KMS-11 (cell line): ENCODE measurements around the gene TPM3.

ENCODE experiments used
- H2AFZ ChIP-seq: fragments of 200-600 bp; sonication (generic); 2 replicates; pipeline ENCODE4 v1.6.1; 2016; ENCODE audit warnings: antibody characterized with exemption, mixed run types, low read depth
- H3K27ac ChIP-seq: fragments of 200-600 bp; sonication (generic); 2 replicates; pipeline ENCODE4 v1.6.1; 2016; ENCODE audit warnings: mild to moderate bottlenecking, mixed run types
- H3K27me3 ChIP-seq: fragments of 200-600 bp; sonication (generic); 2 replicates; pipeline ENCODE4 v1.6.1; 2017; ENCODE audit warnings: mild to moderate bottlenecking, low read depth, mixed run types, moderate library complexity; ENCODE audit not compliant: insufficient read depth
- H3K36me3 ChIP-seq: fragments of 200-600 bp; sonication (generic); 2 replicates; pipeline ENCODE4 v1.6.1; 2017; ENCODE audit warnings: mild to moderate bottlenecking, mixed run types; ENCODE audit not compliant: insufficient read depth
- H3K4me1 ChIP-seq: fragments of 200-600 bp; sonication (generic); 2 replicates; pipeline ENCODE4 v1.6.1; 2016; ENCODE audit warnings: mild to moderate bottlenecking, low read depth, mixed run types; ENCODE audit not compliant: poor library complexity, severe bottlenecking
- H3K4me2 ChIP-seq: fragments of 200-600 bp; sonication (generic); 2 replicates; pipeline ENCODE4 v1.7.0; 2016; ENCODE audit warnings: mild to moderate bottlenecking, mixed run types
- H3K4me3 ChIP-seq: fragments of 200-600 bp; sonication (generic); IDR thresholded peaks from 2 replicates; pipeline ENCODE4 v1.6.1; 2017; ENCODE audit warnings: low read depth, low read length, mixed read lengths; ENCODE audit not compliant: insufficient read depth
- H3K79me2 ChIP-seq: fragments of 200-600 bp; sonication (generic); 2 replicates; pipeline ENCODE4 v1.6.1; 2016; ENCODE audit warnings: low read depth, mixed run types; ENCODE audit not compliant: insufficient read depth
- H3K9ac ChIP-seq: fragments of 200-600 bp; sonication (generic); 2 replicates; pipeline ENCODE4 v1.6.1; 2016; ENCODE audit warnings: mild to moderate bottlenecking, mixed run types
- H4K20me1 ChIP-seq: fragments of 200-600 bp; sonication (generic); 2 replicates; pipeline ENCODE4 v1.6.1; 2016; ENCODE audit warnings: mild to moderate bottlenecking, mixed run types; ENCODE audit not compliant: insufficient read depth
- TF ChIP-seq, protein P1 (sequence below): fragments of 200-600 bp; sonication (generic); conservative IDR thresholded peaks from 2 replicates; pipeline ENCODE4 v1.6.1; 2017; ENCODE audit warnings: low read depth, mild to moderate bottlenecking, antibody characterized with exemption, low read length, moderate library complexity, mixed read lengths

TPM3 gene

DNA sequence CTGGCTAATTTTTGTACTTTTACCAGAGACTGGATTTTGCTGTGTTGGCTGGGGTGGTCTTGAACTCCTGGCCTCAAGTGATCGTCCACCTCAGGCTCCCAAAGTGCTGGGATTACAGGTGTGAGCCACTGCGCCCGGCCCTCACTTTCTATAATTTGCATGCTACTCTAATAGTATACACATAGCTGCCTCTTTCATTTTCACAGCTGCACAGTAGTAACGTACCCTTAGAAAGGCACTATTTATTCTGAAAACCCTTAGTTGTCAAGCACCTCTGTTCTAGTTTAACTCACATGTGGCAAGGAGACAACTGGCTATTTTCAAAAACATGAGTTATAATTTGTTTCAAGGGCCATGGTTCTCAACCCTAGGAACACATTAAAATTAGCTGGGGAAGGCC is 17.2 kb downstream of the TPM3 start:
- no peak overlapping the region for H3K4me3 ChIP-seq
- peaks cover 82% of the 10 kb centered on the region for H3K79me2 ChIP-seq
- H3K27ac ChIP-seq: no peak overlapping the region
- H3K9ac ChIP-seq: no peak overlapping the region
- peaks cover 46% of the 10 kb centered on the region; the same call in 1 of the 2 replicates for H3K36me3 ChIP-seq
- no peaks in the 10 kb centered on the region for H3K27me3 ChIP-seq
- TF ChIP-seq, protein P1, sequence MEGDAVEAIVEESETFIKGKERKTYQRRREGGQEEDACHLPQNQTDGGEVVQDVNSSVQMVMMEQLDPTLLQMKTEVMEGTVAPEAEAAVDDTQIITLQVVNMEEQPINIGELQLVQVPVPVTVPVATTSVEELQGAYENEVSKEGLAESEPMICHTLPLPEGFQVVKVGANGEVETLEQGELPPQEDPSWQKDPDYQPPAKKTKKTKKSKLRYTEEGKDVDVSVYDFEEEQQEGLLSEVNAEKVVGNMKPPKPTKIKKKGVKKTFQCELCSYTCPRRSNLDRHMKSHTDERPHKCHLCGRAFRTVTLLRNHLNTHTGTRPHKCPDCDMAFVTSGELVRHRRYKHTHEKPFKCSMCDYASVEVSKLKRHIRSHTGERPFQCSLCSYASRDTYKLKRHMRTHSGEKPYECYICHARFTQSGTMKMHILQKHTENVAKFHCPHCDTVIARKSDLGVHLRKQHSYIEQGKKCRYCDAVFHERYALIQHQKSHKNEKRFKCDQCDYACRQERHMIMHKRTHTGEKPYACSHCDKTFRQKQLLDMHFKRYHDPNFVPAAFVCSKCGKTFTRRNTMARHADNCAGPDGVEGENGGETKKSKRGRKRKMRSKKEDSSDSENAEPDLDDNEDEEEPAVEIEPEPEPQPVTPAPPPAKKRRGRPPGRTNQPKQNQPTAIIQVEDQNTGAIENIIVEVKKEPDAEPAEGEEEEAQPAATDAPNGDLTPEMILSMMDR: no peak
- no peak overlapping the region for H3K4me2 ChIP-seq
- peaks cover 60% of the 10 kb centered on the region for H3K4me1 ChIP-seq
- H2AFZ ChIP-seq: no peak overlapping the region
- H4K20me1 ChIP-seq: peaks cover 44% of the 10 kb centered on the region

- H3K79me2 ChIP-seq: peaks cover 58% of the 10 kb centered on the region
- no peaks in the 10 kb centered on the region for H3K27me3 ChIP-seq
- H4K20me1 ChIP-seq: peaks cover 17% of the 10 kb centered on the region
These were observed 20.0 kb downstream of the TPM3 start for GRCh38 chr1:154171880-154172279.

GRCh38 chr1:154171223-154171583 is 20.7 kb downstream of the TPM3 start:
- H3K79me2 ChIP-seq: peaks cover 52% of the 10 kb centered on the region
- peaks cover 27% of the 10 kb centered on the region for H3K4me1 ChIP-seq

More at GRCh38 chr1:154171880-154172279, 20.0 kb downstream of the TPM3 start:
- Histone ChIP-seq H3K27ac (no peak overlapping the region), H3K4me2 (no peak overlapping the region), H3K4me3 (no peak overlapping the region), H3K9ac (no peak overlapping the region), H2AFZ (no peak overlapping the region), H3K4me1 (peaks cover 32% of the 10 kb centered on the region), H3K36me3 (peaks cover 68% of the 10 kb centered on the region; the same call in 1 of the 2 replicates)
- TF ChIP-seq, protein P1: no peak

DNA sequence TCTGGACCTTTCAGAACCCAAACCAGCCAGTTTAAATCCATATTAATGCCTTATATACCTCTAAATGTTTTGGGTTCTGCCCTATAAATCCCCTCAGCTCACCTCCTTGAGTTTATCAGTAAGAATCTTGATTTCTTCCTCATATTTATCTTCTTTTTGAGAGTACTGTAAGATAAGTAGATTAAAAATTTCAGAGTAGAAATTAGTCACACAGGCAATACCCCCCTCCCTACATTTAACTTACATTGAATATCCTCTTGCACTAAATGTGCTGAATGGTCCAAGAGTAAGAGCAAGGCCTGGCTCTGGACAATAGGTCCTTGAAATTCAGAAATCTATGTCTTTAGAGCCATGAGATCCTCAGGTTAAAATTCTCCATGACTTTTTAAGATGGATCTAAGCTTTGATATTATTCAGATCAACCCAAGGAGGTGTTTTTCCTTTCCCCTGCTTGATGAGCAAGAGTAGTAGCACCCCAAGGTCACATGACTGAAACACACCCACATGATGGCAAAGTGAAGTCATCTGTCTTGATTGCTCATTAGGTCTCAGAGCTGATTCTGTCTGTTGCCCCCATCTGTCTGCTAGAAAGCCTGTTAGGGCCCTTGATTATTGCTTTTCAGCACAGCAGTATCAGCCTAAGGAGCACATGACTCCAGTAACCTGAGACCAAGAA is 21.2 kb downstream of the TPM3 start:
- Histone ChIP-seq H3K27ac (no peak overlapping the region), H3K4me2 (no peak overlapping the region), H3K4me1 (peaks cover 23% of the 10 kb centered on the region), H2AFZ (no peak overlapping the region), H4K20me1 (peaks cover 8% of the 10 kb centered on the region; the same call in 1 of the 2 replicates), H3K79me2 (peaks cover 46% of the 10 kb centered on the region), H3K36me3 (peaks cover 71% of the 10 kb centered on the region; the same call in 1 of the 2 replicates), H3K9ac (no peak overlapping the region), H3K27me3 (no peaks in the 10 kb centered on the region), H3K4me3 (no peak overlapping the region)
- TF ChIP-seq, protein P1: no peak

More at GRCh38 chr1:154171223-154171583, 20.7 kb downstream of the TPM3 start:
- Histone ChIP-seq H3K4me3 (no peak overlapping the region), H3K27ac (no peak overlapping the region), H4K20me1 (peaks cover 12% of the 10 kb centered on the region), H3K27me3 (no peaks in the 10 kb centered on the region), H3K4me2 (no peak overlapping the region), H3K9ac (no peak overlapping the region), H2AFZ (no peak overlapping the region), H3K36me3 (peaks cover 71% of the 10 kb centered on the region; the same call in 1 of the 2 replicates)
- TF ChIP-seq, protein P1: no peak
